Esophagus muscularis mucosa (tissue), 4 donors: ENCODE data around the gene TIGD4.

Experiments used
- CTCF ChIP-seq, 3 experiments: fragments of 200-600 bp in 2 of 3; fragments of 450-650 bp in 1 of 3; sonication (generic) in 2 of 3; IDR thresholded peaks; one replicate each; pipeline ENCODE4 v1.5.1; 2017 to 2019; ENCODE audit warnings: antibody characterized with exemption in 3 of 3, mild to moderate bottlenecking in 2 of 3, moderate library complexity in 1 of 3
- EP300 ChIP-seq: sonication (generic); formaldehyde crosslinking; IDR thresholded peaks from one replicate; pipeline ENCODE4 v1.6.1; 2017; ENCODE audit warnings: antibody characterized with exemption
- POLR2A ChIP-seq: fragments of 450-650 bp; IDR thresholded peaks from one replicate; pipeline ENCODE4 v1.6.1; 2017; ENCODE audit warnings: antibody characterized with exemption, moderate library complexity, mild to moderate bottlenecking, low read depth
- POLR2AphosphoS5 ChIP-seq, 2 donors: sonication (generic); formaldehyde crosslinking; IDR thresholded peaks; one replicate each; pipeline ENCODE4 v1.6.1; 2017; ENCODE audit warnings: antibody characterized with exemption in 2 of 2

GRCh38 chr4:152795891-152796290 is 16.4 kb upstream of the TIGD4 start:
- TF ChIP-seq EP300: no peak
- TF ChIP-seq CTCF (IDR thresholded peaks at IDR 0.05): no peak
- TF ChIP-seq POLR2A: no peak
- no peak for TF ChIP-seq POLR2AphosphoS5 (IDR thresholded peaks at IDR 0.05)
